ENCODE data around the gene EPHB1. TPM values are rescaled to one million over a fixed set of nuclear protein-coding genes. Genes with fewer than 3 reads are reported as not detected.

EPHB1 gene
- total and polyA plus RNA-seq, 2 of the 13 experiments (the other 11 are each of a cell fraction or from before 2014, with no cell fraction given): 0.07 to 0.21 TPM

DNA sequence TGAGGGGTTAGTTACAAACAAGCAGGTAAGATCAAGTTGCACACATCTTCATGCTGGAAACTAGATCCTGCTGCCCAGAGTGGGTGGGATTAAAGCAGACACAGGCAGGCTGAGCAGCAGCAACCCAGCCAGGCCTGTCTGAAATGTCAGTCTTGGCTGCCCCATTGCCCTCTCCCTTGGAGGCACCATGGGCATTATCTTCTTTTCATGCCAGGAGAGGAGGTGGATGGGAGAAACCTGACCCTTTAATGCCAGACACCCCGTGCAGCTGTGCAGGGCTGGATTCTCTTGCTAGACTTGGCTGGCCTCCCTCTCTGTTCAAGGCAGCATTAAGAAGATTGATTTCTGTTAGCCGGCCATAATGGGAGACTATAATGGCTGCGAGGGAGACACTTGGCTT lies 23.0 kb upstream of the EPHB1 start:
- no peak overlapping the region for H3K4me3 ChIP-seq (replicated peaks in 1 of 3; ENCODE audit: insufficient read depth in 1 of 3, low read depth in 2 of 3, low read length in 3 of 3)
- intact Hi-C loops (cut with micrococcal nuclease; ENCODE audit: unreplicated experiment) (no loop called here), in situ Hi-C loops (cut with HindIII; ENCODE audit: extremely low pct_ligation_motif_present, low pct_unique_long_range_greater_than_20kb) (no loop called here)
- H3K9me3 ChIP-seq (ENCODE audit: low read length): no peaks in the 10 kb centered on the region
- no peak overlapping the region for H3K27ac ChIP-seq (ENCODE audit: extremely low read length, insufficient read depth, low read length)
- no peak for ATAC-seq
- no peak overlapping the region for H3K9ac ChIP-seq (ENCODE audit: insufficient read depth, low read depth, low read length)
- H3K79me2 ChIP-seq (ENCODE audit: insufficient read depth, low read length): no peaks in the 10 kb centered on the region
- no peak for TF ChIP-seq HES4 (CRISPR knock-in tag; IDR thresholded peaks at IDR 0.05; ENCODE audit: borderline replicate concordance)
- no peak for TF ChIP-seq RARG (CRISPR knock-in tag; IDR thresholded peaks at IDR 0.05; ENCODE audit: low read depth)
- TF ChIP-seq, protein P1, sequence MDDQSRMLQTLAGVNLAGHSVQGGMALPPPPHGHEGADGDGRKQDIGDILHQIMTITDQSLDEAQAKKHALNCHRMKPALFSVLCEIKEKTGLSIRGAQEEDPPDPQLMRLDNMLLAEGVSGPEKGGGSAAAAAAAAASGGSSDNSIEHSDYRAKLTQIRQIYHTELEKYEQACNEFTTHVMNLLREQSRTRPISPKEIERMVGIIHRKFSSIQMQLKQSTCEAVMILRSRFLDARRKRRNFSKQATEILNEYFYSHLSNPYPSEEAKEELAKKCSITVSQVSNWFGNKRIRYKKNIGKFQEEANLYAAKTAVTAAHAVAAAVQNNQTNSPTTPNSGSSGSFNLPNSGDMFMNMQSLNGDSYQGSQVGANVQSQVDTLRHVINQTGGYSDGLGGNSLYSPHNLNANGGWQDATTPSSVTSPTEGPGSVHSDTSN (CRISPR knock-in tag; IDR thresholded peaks at IDR 0.05; ENCODE audit: borderline replicate concordance): no peak
- TF ChIP-seq CC2D1A (CRISPR knock-in tag; IDR thresholded peaks at IDR 0.05): no peak
- no peak for TF ChIP-seq FOXA1 (IDR thresholded peaks at IDR 0.05)
- no peak for TF ChIP-seq FOXA1 (CRISPR knock-in tag; IDR thresholded peaks at IDR 0.05)
- TF ChIP-seq ZNF567 (CRISPR knock-in tag; IDR thresholded peaks at IDR 0.05; ENCODE audit: borderline replicate concordance): no peak
- no peak for TF ChIP-seq MLLT10 (CRISPR knock-in tag; IDR thresholded peaks at IDR 0.05)
- no peak for TF ChIP-seq FOXM1 (CRISPR knock-in tag; IDR thresholded peaks at IDR 0.05)
- TF ChIP-seq ZNF335 (CRISPR knock-in tag; IDR thresholded peaks at IDR 0.05): no peak
- no peak for TF ChIP-seq ZNF124 (CRISPR knock-in tag; IDR thresholded peaks at IDR 0.05)
- TF ChIP-seq STAT5B (CRISPR knock-in tag; IDR thresholded peaks at IDR 0.05): no peak
- TF ChIP-seq, protein P2, sequence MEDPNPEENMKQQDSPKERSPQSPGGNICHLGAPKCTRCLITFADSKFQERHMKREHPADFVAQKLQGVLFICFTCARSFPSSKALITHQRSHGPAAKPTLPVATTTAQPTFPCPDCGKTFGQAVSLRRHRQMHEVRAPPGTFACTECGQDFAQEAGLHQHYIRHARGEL (CRISPR knock-in tag; IDR thresholded peaks at IDR 0.05): no peak
- TF ChIP-seq, protein P3, sequence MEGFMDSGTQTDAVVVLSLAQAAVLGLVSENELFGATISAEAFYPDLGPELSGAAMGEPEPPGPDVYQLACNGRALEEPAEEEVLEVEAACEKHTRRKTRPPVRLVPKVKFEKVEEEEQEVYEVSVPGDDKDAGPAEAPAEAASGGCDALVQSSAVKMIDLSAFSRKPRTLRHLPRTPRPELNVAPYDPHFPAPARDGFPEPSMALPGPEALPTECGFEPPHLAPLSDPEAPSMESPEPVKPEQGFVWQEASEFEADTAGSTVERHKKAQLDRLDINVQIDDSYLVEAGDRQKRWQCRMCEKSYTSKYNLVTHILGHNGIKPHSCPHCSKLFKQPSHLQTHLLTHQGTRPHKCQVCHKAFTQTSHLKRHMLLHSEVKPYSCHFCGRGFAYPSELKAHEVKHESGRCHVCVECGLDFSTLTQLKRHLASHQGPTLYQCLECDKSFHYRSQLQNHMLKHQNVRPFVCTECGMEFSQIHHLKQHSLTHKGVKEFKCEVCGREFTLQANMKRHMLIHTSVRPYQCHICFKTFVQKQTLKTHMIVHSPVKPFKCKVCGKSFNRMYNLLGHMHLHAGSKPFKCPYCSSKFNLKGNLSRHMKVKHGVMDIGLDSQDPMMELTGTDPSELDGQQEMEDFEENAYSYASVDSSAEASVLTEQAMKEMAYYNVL (CRISPR knock-in tag; IDR thresholded peaks at IDR 0.05; ENCODE audit: borderline replicate concordance): no peak
- TF ChIP-seq MXI1 (IDR thresholded peaks at IDR 0.05; ENCODE audit: borderline replicate concordance, low read depth, low read length): no peak
- no peak for TF ChIP-seq FOXC1 (CRISPR knock-in tag; IDR thresholded peaks at IDR 0.05; ENCODE audit: borderline replicate concordance)
- TF ChIP-seq, protein P4, sequence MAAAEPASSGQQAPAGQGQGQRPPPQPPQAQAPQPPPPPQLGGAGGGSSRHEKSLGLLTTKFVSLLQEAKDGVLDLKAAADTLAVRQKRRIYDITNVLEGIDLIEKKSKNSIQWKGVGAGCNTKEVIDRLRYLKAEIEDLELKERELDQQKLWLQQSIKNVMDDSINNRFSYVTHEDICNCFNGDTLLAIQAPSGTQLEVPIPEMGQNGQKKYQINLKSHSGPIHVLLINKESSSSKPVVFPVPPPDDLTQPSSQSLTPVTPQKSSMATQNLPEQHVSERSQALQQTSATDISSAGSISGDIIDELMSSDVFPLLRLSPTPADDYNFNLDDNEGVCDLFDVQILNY (CRISPR knock-in tag; conservative IDR thresholded peaks at IDR 0.05): no peak
- TF ChIP-seq NFYC (CRISPR knock-in tag; IDR thresholded peaks at IDR 0.05): no peak
- TF ChIP-seq HHEX (CRISPR knock-in tag; IDR thresholded peaks at IDR 0.05): no peak
- no peak for TF ChIP-seq ZSCAN29 (CRISPR knock-in tag; conservative IDR thresholded peaks at IDR 0.05)
- CTCF ChIA-PET (ENCODE audit: low intra/inter-chr PET ratio, low total read pairs): no interaction called here
- H2AFZ ChIP-seq (ENCODE audit: low read length): no peak overlapping the region
- no peak for FAIRE-seq
- 47% methylated on average over 3 of the region's 3 CpGs for WGBS (ENCODE audit: low lambda C conversion rate)
- BruUV-seq (replicated peaks): no TSS peak
- no peak overlapping the region for H3K4me2 ChIP-seq (ENCODE audit: low read depth, low read length)
- DNase-seq (ENCODE audit: low spot score): no peak
- H3K27me3 ChIP-seq (ENCODE audit: control insufficient read depth in 1 of 2, insufficient read depth in 2 of 2, low read length in 2 of 2): peaks cover 0 to 9% of the 10 kb centered on the region in 2 experiments; a peak in 1 of 5 replicates
- peaks cover 6% of the 10 kb centered on the region for H3K4me1 ChIP-seq (ENCODE audit: insufficient read depth, low read length)
- no peaks in the 10 kb centered on the region for H3K36me3 ChIP-seq (replicated peaks in 1 of 2; ENCODE audit: control insufficient read depth in 1 of 2, insufficient read depth in 2 of 2, low read length in 2 of 2)
- H4K20me1 ChIP-seq (ENCODE audit: insufficient read depth, low read length): no peaks in the 10 kb centered on the region
- POLR2A ChIA-PET: no interaction called here
